ENCODE data around the gene TMEM145.

The TMEM145 gene

GRCh38 chr19:42355896-42356295, 42.8 kb downstream of the TMEM145 start:
- Histone ChIP-seq H3K4me3 (ENCODE audit: low read length) (no peak overlapping the region), H3K4me1 (ENCODE audit: insufficient read depth, low read length) (no peaks in the 10 kb centered on the region), H3K9me3 (ENCODE audit: insufficient read depth, low read depth, low read length) (no peaks in the 10 kb centered on the region), H3K27me3 (ENCODE audit: insufficient read depth, low read length) (no peaks in the 10 kb centered on the region), H3K27ac (ENCODE audit: low read depth, low read length) (no peak overlapping the region), H3K36me3 (ENCODE audit: insufficient read depth, low read length) (peaks cover 31% of the 10 kb centered on the region), H3K9ac (ENCODE audit: low read depth, low read length) (no peak overlapping the region)
- 96% methylated on average over 12 of the region's 12 CpGs for WGBS

DNA sequence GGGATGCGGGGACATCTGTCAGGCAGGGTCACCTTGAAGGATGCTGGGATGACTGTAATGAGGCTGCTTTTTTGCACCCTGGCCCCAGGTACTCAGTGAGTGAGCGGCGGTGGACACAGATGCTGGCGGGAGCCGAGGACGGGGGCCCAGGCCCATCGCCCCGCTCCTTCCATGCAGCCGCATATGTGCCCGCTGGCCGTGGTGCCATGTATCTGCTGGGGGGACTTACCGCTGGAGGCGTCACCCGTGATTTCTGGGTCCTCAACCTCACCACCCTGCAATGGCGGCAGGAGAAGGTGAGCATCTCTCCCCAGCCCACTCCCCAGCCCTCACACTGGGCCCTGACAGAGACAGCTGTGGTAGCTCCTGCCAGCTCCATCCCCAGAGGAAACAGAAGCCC, 43.6 kb downstream of the TMEM145 start:
- WGBS = 97% methylated on average over 15 of the region's 15 CpGs

GRCh38 chr19:42357290-42357689, 44.2 kb downstream of the TMEM145 start:
- WGBS = 96% methylated on average over 12 of the region's 12 CpGs
- H3K4me3 ChIP-seq (ENCODE audit: low read length) = no peak overlapping the region
- H3K27ac ChIP-seq (ENCODE audit: low read depth, low read length) = no peak overlapping the region
- H3K27me3 ChIP-seq (ENCODE audit: insufficient read depth, low read length) = no peaks in the 10 kb centered on the region
- H3K4me1 ChIP-seq (ENCODE audit: insufficient read depth, low read length) = no peaks in the 10 kb centered on the region
- H3K36me3 ChIP-seq (ENCODE audit: insufficient read depth, low read length) = peaks cover 31% of the 10 kb centered on the region
- no peak overlapping the region for H3K9ac ChIP-seq (ENCODE audit: low read depth, low read length)
- no peaks in the 10 kb centered on the region for H3K9me3 ChIP-seq (ENCODE audit: insufficient read depth, low read depth, low read length)

More for the DNA sequence above, 43.6 kb downstream of the TMEM145 start:
- Histone ChIP-seq H3K9me3 (ENCODE audit: insufficient read depth, low read depth, low read length) (no peaks in the 10 kb centered on the region), H3K36me3 (ENCODE audit: insufficient read depth, low read length) (peaks cover 31% of the 10 kb centered on the region), H3K4me3 (ENCODE audit: low read length) (no peak overlapping the region), H3K27me3 (ENCODE audit: insufficient read depth, low read length) (no peaks in the 10 kb centered on the region), H3K27ac (ENCODE audit: low read depth, low read length) (no peak overlapping the region), H3K9ac (ENCODE audit: low read depth, low read length) (no peak overlapping the region), H3K4me1 (ENCODE audit: insufficient read depth, low read length) (no peaks in the 10 kb centered on the region)

DNA sequence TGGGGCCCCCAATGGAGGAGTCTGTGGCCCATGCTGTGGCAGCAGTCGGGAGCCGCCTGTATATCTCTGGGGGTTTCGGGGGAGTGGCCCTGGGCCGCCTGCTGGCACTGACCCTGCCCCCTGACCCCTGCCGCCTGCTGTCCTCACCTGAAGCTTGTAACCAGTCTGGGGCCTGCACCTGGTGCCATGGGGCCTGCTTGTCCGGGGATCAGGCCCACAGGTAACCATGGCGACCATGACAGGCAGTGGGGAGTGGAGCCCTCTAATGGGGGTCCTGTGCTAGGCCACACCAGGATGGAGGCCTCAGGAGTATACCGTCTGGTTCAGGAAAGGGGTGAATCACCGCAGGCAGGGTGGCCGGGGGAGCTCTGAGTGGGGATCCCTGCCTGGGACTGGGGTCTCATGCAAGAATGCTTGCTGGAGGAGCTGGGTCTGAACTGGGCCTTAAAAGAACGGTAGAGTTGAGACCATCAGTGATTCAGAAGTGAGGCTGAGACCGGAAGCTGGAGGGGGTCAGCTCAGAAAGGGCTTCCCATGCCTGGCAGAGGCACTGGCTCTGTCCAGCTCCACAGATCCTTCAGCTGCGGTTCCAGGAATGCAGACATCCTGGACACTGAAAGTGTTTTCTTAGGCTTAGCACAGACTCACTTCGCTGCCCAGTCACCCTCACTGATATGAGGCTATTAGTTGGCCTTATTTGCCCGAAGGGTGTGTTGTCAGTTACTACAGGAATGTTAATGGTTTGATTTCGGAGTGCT, 47.9 kb downstream of the TMEM145 start:
- no peaks in the 10 kb centered on the region for H3K9me3 ChIP-seq (ENCODE audit: insufficient read depth, low read depth, low read length)
- peaks cover 29% of the 10 kb centered on the region for H3K36me3 ChIP-seq (ENCODE audit: insufficient read depth, low read length)
- no peaks in the 10 kb centered on the region for H3K4me1 ChIP-seq (ENCODE audit: insufficient read depth, low read length)
- no peak overlapping the region for H3K9ac ChIP-seq (ENCODE audit: low read depth, low read length)
- no peak overlapping the region for H3K27ac ChIP-seq (ENCODE audit: low read depth, low read length)
- H3K27me3 ChIP-seq (ENCODE audit: insufficient read depth, low read length) = no peaks in the 10 kb centered on the region
- WGBS = 86% methylated on average over 16 of the region's 16 CpGs
- H3K4me3 ChIP-seq (ENCODE audit: low read length) = no peak overlapping the region

DNA sequence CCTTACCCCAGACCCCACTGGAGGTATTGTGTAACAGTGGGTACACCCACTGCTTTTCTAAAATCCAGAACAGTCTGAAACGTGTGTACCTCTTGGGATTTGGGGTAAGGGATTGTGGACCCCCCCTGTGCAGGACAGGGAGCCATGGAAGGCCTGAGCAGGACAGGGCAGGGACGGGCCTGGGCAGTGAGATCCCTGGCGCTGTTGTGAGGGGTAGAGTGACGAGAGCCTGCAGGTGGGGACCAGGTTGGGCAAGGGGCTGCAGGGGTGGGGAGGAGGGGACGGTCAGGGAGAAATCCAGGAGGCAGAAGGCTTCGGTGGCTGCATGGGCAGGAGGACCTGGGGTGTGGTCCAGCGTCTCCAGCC, 48.4 kb downstream of the TMEM145 start:
- Histone ChIP-seq H3K36me3 (ENCODE audit: insufficient read depth, low read length) (peaks cover 23% of the 10 kb centered on the region), H3K9ac (ENCODE audit: low read depth, low read length) (no peak overlapping the region), H3K27me3 (ENCODE audit: insufficient read depth, low read length) (no peaks in the 10 kb centered on the region), H3K9me3 (ENCODE audit: insufficient read depth, low read depth, low read length) (no peaks in the 10 kb centered on the region), H3K27ac (ENCODE audit: low read depth, low read length) (no peak overlapping the region), H3K4me3 (ENCODE audit: low read length) (no peak overlapping the region), H3K4me1 (ENCODE audit: insufficient read depth, low read length) (no peaks in the 10 kb centered on the region)
- 93% methylated on average over 7 of the region's 7 CpGs for WGBS

GRCh38 chr19:42362342-42362741, 49.2 kb downstream of the TMEM145 start:
- Histone ChIP-seq H3K27me3 (ENCODE audit: insufficient read depth, low read length) (no peaks in the 10 kb centered on the region), H3K36me3 (ENCODE audit: insufficient read depth, low read length) (peaks cover 16% of the 10 kb centered on the region), H3K9me3 (ENCODE audit: insufficient read depth, low read depth, low read length) (no peaks in the 10 kb centered on the region), H3K9ac (ENCODE audit: low read depth, low read length) (no peak overlapping the region), H3K4me3 (ENCODE audit: low read length) (no peak overlapping the region), H3K27ac (ENCODE audit: low read depth, low read length) (no peak overlapping the region), H3K4me1 (ENCODE audit: insufficient read depth, low read length) (no peaks in the 10 kb centered on the region)
- 95% methylated on average over 14 of the region's 14 CpGs for WGBS

- Histone ChIP-seq H3K9me3 (ENCODE audit: insufficient read depth, low read depth, low read length) (no peaks in the 10 kb centered on the region), H3K36me3 (ENCODE audit: insufficient read depth, low read length) (peaks cover 14% of the 10 kb centered on the region), H3K9ac (ENCODE audit: low read depth, low read length) (no peak overlapping the region), H3K27me3 (ENCODE audit: insufficient read depth, low read length) (no peaks in the 10 kb centered on the region), H3K4me1 (ENCODE audit: insufficient read depth, low read length) (no peaks in the 10 kb centered on the region), H3K27ac (ENCODE audit: low read depth, low read length) (no peak overlapping the region), H3K4me3 (ENCODE audit: low read length) (no peak overlapping the region)
- WGBS = 89% methylated on average over 13 of the region's 13 CpGs
These were observed 49.9 kb downstream of the TMEM145 start for GRCh38 chr19:42362891-42363440.

DNA sequence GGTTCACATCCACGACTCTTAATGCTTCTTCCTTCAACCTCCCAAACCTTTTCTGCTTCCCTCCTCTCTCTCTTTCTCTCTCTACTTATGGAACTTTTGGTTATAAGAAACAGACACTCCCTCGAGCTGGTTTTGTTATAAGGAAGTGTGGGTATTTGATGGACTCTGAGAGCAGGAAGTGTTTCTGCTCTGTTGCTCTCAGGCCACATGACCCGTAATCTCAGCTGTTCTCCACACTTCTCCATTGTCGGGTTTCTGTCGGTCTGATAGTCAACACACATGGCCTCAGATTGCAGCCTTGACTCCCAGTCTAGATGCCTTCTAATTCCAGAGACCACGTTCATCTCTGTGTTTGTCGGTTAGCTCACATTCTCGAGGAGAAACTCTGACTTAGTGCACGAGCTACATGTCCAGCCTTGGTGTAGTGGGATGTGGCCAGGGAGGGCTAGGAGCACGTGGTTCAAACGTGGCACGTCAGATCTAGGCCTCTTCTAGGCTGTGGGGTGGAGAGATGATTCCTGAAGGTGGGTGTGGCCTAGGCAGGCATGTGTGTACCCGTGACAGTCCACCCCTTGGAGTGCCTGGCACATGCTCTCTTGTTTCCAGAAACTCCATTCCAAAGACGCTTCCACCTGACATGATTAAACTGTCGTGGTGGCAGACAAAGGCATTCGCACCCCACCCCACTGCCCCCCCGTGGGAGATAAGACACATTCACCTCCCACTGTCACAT, 50.7 kb downstream of the TMEM145 start:
- Histone ChIP-seq H3K27me3 (ENCODE audit: insufficient read depth, low read length) (no peaks in the 10 kb centered on the region), H3K9ac (ENCODE audit: low read depth, low read length) (no peak overlapping the region), H3K4me3 (ENCODE audit: low read length) (no peak overlapping the region), H3K9me3 (ENCODE audit: insufficient read depth, low read depth, low read length) (no peaks in the 10 kb centered on the region), H3K4me1 (ENCODE audit: insufficient read depth, low read length) (no peaks in the 10 kb centered on the region), H3K27ac (ENCODE audit: low read depth, low read length) (no peak overlapping the region), H3K36me3 (ENCODE audit: insufficient read depth, low read length) (peaks cover 14% of the 10 kb centered on the region)
- WGBS = 93% methylated on average over 17 of the region's 17 CpGs

DNA sequence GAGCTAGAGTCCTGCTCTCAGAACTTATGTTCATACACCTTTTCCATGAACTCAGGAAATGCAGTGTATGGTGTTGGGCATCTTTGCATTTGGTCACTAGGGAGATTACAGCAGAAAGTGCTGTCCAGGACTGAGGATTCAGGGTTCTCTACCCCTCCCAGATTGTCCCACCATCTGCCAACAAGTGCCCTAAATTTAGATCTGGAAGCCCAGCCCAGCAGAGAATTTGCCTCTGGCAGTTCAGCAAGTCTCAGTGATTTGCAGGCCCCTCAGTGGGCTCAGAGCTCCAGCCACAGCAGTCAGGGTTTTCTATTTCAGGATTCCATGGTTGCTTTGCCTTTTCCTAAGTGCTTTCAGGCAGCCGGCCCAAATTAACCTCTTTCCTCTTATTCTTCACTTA, 53.6 kb downstream of the TMEM145 start:
- Histone ChIP-seq H3K36me3 (ENCODE audit: insufficient read depth, low read length) (peaks cover 12% of the 10 kb centered on the region), H3K27ac (ENCODE audit: low read depth, low read length) (no peak overlapping the region), H3K9ac (ENCODE audit: low read depth, low read length) (no peak overlapping the region), H3K9me3 (ENCODE audit: insufficient read depth, low read depth, low read length) (no peaks in the 10 kb centered on the region), H3K4me1 (ENCODE audit: insufficient read depth, low read length) (peaks cover 11% of the 10 kb centered on the region), H3K4me3 (ENCODE audit: low read length) (no peak overlapping the region), H3K27me3 (ENCODE audit: insufficient read depth, low read length) (no peaks in the 10 kb centered on the region)
- 97% methylated on average over 1 of the region's 1 CpG for WGBS

DNA sequence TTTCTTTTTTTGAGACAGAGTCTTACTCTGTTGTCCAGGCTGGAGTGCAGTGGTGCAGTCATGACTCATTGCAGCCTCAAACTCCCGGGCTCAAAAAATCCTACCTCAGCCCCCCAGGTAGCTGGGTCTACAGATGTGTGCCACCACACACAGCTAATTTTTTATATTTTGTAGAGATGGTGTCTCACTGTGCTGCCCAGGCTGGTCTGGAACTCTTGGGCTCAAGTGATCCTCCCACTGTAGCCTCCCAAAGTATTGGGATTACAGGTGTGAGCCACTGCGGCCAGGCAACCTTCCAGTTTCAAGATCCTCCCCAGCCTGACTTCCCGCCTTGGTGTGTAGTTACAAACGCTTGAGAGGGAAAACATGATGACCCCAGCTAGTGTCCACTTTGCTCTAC, 54.8 kb downstream of the TMEM145 start:
- peaks cover 14% of the 10 kb centered on the region for H3K36me3 ChIP-seq (ENCODE audit: insufficient read depth, low read length)
- no peaks in the 10 kb centered on the region for H3K9me3 ChIP-seq (ENCODE audit: insufficient read depth, low read depth, low read length)
- H3K9ac ChIP-seq (ENCODE audit: low read depth, low read length) = no peak overlapping the region
- H3K27me3 ChIP-seq (ENCODE audit: insufficient read depth, low read length) = no peaks in the 10 kb centered on the region
- peaks cover 11% of the 10 kb centered on the region for H3K4me1 ChIP-seq (ENCODE audit: insufficient read depth, low read length)
- WGBS = 89% methylated on average over 4 of the region's 4 CpGs
- H3K4me3 ChIP-seq (ENCODE audit: low read length) = no peak overlapping the region
- no peak overlapping the region for H3K27ac ChIP-seq (ENCODE audit: low read depth, low read length)

GRCh38 chr19:42368360-42368759, 55.3 kb downstream of the TMEM145 start:
- WGBS = 91% methylated on average over 11 of the region's 11 CpGs
- no peaks in the 10 kb centered on the region for H3K27me3 ChIP-seq (ENCODE audit: insufficient read depth, low read length)
- no peak overlapping the region for H3K27ac ChIP-seq (ENCODE audit: low read depth, low read length)
- H3K36me3 ChIP-seq (ENCODE audit: insufficient read depth, low read length) = peaks cover 14% of the 10 kb centered on the region
- peaks cover 11% of the 10 kb centered on the region for H3K4me1 ChIP-seq (ENCODE audit: insufficient read depth, low read length)
- H3K4me3 ChIP-seq (ENCODE audit: low read length) = no peak overlapping the region
- no peaks in the 10 kb centered on the region for H3K9me3 ChIP-seq (ENCODE audit: insufficient read depth, low read depth, low read length)
- no peak overlapping the region for H3K9ac ChIP-seq (ENCODE audit: low read depth, low read length)

Measured in HUES64 (cell line).